HepG2 (cell line): ENCODE data around the gene TEX14. TPM values are rescaled to one million over a fixed set of nuclear protein-coding genes. Genes with fewer than 3 reads are reported as not detected.

Source experiments
- ADNP ChIP-seq: sonication (generic); formaldehyde crosslinking; IDR thresholded peaks from 2 replicates; pipeline ENCODE4 v1.4.0; 2020; ENCODE audit warnings: missing genetic modification reagents
- ATM ChIP-seq: fragments of 450-650 bp; IDR thresholded peaks from 2 replicates; pipeline ENCODE4 v1.7.1; 2017; ENCODE audit warnings: mild to moderate bottlenecking, borderline replicate concordance
- BCLAF1 ChIP-seq: fragments of 450-650 bp; IDR thresholded peaks from 2 replicates; pipeline ENCODE4 v1.6.1; 2017; ENCODE audit warnings: mild to moderate bottlenecking
- FOXJ3 ChIP-seq: sonication (generic); formaldehyde crosslinking; IDR thresholded peaks from 2 replicates; pipeline ENCODE4 v1.4.0; 2020; ENCODE audit warnings: missing genetic modification reagents, mild to moderate bottlenecking, borderline replicate concordance
- FOXK1 ChIP-seq: sonication (generic); formaldehyde crosslinking; IDR thresholded peaks from 2 replicates; pipeline ENCODE4 v1.4.0; 2020; ENCODE audit warnings: low read depth, missing genetic modification reagents, borderline replicate concordance
- NFAT5 ChIP-seq: sonication (generic); formaldehyde crosslinking; IDR thresholded peaks from 2 replicates; pipeline ENCODE4 v1.4.0; 2020; ENCODE audit warnings: missing genetic modification reagents
- RFXAP ChIP-seq: sonication (generic); formaldehyde crosslinking; IDR thresholded peaks from 2 replicates; pipeline ENCODE4 v1.4.0; 2020; ENCODE audit warnings: missing genetic modification reagents, borderline replicate concordance
- SIN3B ChIP-seq: fragments of 150-350 bp; IDR thresholded peaks from 2 replicates; pipeline ENCODE4 v1.6.1; 2014; ENCODE audit warnings: low read length
- WIZ ChIP-seq: sonication (generic); formaldehyde crosslinking; IDR thresholded peaks from 2 replicates; pipeline ENCODE4 v1.5.1; 2020; ENCODE audit warnings: mild to moderate bottlenecking, missing genetic modification reagents
- ZBTB46 ChIP-seq: sonication (generic); formaldehyde crosslinking; IDR thresholded peaks from 2 replicates; pipeline ENCODE4 v1.4.0; 2020; ENCODE audit warnings: mild to moderate bottlenecking, missing genetic modification reagents, borderline replicate concordance
- ZBTB7B ChIP-seq: sonication (generic); formaldehyde crosslinking; IDR thresholded peaks from 2 replicates; pipeline ENCODE4 v1.4.0; 2020; ENCODE audit warnings: missing genetic modification reagents
- ZNF331 ChIP-seq: sonication (generic); formaldehyde crosslinking; IDR thresholded peaks from 2 replicates; pipeline ENCODE4 v1.4.0; 2020; ENCODE audit warnings: missing genetic modification reagents
- ZNF563 ChIP-seq: sonication (generic); formaldehyde crosslinking; IDR thresholded peaks from 2 replicates; pipeline ENCODE4 v1.8.0; 2022; ENCODE audit warnings: mild to moderate bottlenecking, moderate library complexity, missing genetic modification reagents
- ZNF589 ChIP-seq: sonication (generic); formaldehyde crosslinking; conservative IDR thresholded peaks from 2 replicates; pipeline ENCODE4 v1.8.0; 2022; ENCODE audit warnings: mild to moderate bottlenecking, moderate library complexity, missing genetic modification reagents
- polyA plus RNA-seq, 8 experiments: library from polyadenylated mRNA; depleted of rRNA in 3 of 8; stranded (reverse) in 7 of 8; unstranded in 1 of 8; fragments of >200 nt; fragmentation: Illumina TruSeq in 4 of 8; extraction: Trizol in 4 of 8; gene quantifications; 2 replicates each; pipeline versions ENCODE4 v1.2.1 to v1.2.3, GENCODE V29; 2011 to 2016; ENCODE audit warnings: low read depth in 4 of 8, missing spikeins in 1 of 8, mixed read lengths in 1 of 8; ENCODE audit not compliant: insufficient read depth in 1 of 8
- total RNA-seq, 5 experiments: library from RNA; depleted of rRNA; stranded (reverse); fragments of >200 nt; fragmentation: Illumina TruSeq; extraction: Trizol; gene quantifications; 2 replicates each; pipeline ENCODE4 v1.2.3, GENCODE V29; 2016; ENCODE audit warnings: low read depth in 1 of 5

The TEX14 gene
- total and polyA plus RNA-seq, 2 of the 13 experiments (the other 11 are each of a cell fraction or from before 2014, with no cell fraction given): 0.04 to 0.07 TPM

- no peak for TF ChIP-seq BCLAF1
- no peak; the same call in 1 of the 2 replicates for TF ChIP-seq ZNF589 (CRISPR knock-in tag)
- TF ChIP-seq RFXAP: no peak
- no peak for TF ChIP-seq ZBTB46 (CRISPR knock-in tag)
- no peak for TF ChIP-seq ADNP (CRISPR knock-in tag)
- TF ChIP-seq WIZ (CRISPR knock-in tag): 0 out of 2 replicates have a peak, but pooled peaks have one; percentile 20
- peak; percentile 66; the same call in 1 of the 2 replicates for TF ChIP-seq FOXK1
- TF ChIP-seq NFAT5 (CRISPR knock-in tag): 0 out of 2 replicates have a peak, but pooled peaks have one; percentile 36
- TF ChIP-seq ZBTB7B (CRISPR knock-in tag): peak; percentile 5; the same call in 1 of the 2 replicates
- no peak for TF ChIP-seq ZNF563
- TF ChIP-seq FOXJ3 (CRISPR knock-in tag): peak; percentile 17; the same call in 1 of the 2 replicates
- TF ChIP-seq ZNF331: 0 out of 2 replicates have a peak, but pooled peaks have one; percentile 11
- TF ChIP-seq SIN3B: no peak
- TF ChIP-seq ATM: no peak
Observed at GRCh38 chr17:58516644-58517377, 175.0 kb downstream of the TEX14 start (continued).
